HG03060 (cell line): ENCODE data around the gene ST3GAL3.

Experiments used
- ATAC-seq: cut with Tn5 transposase; IDR thresholded peaks from one replicate; pipeline ENCODE4 v1.9.1; 2021; ENCODE audit warnings: low read depth, moderate number of reproducible peaks; ENCODE audit not compliant: unreplicated experiment

ST3GAL3 gene

GRCh38 chr1:43975249-43975961, 268.1 kb downstream of the ST3GAL3 start:
- ATAC-seq = no peak

DNA sequence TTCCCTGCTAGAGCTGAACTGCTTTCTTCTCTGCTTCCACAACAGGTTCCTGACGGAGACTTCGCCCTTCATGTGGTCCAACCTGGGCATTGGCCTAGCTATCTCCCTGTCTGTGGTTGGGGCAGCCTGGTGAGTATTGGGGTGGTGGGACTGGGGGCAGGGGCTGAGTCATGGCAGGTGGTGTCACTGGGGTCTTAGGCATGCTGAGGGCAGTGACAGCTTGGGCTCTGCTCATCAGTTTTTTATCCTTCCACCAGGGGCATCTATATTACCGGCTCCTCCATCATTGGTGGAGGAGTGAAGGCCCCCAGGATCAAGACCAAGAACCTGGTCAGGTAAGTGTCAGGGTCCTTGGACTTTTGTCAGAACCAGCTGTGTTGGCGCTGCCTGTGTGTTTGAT, 268.7 kb downstream of the ST3GAL3 start:
- no peak for ATAC-seq

DNA sequence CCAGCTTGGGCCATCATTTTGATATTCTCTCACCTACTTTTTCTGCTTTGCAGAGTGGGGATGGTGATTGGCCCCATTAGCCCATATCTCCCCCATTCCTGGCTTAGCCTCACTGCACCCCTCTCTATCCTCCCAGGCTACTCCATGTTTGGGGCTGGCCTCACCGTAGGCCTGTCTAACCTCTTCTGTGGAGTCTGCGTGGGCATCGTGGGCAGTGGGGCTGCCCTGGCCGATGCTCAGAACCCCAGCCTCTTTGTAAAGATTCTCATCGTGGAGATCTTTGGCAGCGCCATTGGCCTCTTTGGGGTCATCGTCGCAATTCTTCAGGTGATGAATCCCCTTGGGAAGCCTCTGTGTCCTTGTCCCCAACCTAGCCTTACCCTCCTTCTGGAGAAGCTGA, 269.6 kb downstream of the ST3GAL3 start:
- ATAC-seq = no peak

DNA sequence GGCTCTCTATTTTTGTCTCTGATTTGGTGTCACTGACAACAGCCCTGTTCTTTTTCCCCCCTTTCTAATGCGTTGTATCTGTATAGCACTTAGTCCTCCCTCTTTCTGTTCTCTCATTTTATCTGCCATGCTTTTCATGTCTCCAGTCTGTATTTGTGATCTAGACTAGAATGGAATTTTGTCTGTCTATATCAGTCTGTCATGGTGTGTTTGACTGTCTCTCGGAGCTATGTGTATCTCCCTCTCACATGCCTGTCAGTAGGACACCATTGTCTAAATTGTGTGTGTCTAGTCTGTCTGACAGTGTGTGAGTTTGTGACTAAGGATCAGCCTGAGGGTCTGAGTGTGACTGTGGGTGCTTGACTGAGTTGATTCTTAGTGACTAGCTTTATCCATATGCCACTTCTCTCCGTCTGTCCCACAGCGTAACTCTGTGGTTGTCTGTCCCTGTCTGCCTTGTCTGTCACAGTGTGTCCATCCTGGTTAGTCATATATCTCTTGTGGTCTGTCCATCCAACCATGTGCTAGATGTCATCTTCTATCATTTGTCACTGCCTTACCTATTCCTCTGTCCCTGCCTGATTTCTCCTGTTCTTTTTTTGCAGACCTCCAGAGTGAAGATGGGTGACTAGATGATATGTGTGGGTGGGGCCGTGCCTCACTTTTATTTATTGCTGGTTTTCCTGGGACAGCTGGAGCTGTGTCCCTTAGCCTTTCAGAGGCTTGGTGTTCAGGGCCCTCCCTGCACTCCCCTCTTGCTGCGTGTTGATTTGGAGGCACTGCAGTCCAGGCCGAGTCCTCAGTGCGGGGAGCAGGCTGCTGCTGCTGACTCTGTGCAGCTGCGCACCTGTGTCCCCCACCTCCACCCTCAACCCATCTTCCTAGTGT, 270.3 kb downstream of the ST3GAL3 start:
- ATAC-seq = no peak

DNA sequence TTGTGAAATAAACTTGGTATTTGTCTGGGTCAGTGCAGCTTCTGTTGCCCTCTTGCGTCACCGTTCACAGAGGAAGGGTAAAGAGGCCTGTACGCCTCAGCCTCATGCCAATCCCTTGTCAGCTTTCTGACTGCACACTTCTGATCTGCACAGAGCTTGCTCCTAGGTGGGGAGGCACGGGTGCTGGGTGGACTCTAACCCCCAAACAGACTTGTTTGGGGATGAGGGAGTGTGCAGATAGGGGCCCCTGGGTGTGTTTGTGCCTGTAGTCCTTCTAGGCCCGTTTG, 270.9 kb downstream of the ST3GAL3 start:
- no peak for ATAC-seq

DNA sequence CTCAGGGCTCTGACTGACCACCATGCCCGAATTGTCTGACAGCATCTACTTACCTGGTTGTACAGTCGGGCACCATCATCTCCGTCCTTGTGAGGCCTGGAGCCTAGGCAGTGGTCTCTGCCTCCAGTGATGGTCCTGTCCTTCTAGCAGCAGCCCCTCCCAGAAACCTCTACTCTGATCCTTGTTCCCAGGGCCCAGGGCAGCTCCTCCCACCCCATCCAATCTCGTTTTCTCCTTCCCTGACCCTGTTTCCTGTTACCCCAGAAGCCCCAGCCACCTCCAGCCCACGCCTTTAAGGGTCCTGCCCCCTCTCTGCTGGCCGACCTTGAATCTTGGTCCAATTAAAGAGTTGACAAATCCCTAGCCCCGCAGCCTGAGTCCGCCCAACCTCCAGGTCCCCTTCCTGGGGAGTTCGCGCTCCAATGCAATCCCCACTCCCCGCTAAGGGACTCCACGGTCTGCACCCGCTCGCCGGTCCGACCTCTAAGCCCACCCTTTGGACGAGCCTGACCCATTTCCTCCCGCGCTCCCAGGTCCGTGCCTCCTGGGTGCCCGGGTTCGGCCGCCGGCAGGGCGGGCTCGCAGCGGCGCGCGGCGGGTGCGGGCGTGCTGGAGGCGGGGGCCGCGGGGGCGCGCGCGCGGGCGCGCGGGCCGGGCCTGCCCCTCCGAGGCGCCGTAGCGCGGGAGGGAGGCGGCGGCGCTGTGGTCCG, 271.4 kb downstream of the ST3GAL3 start, which contains the start of gene B4GALT2:
TSS of gene B4GALT2 (plus strand) at position 660 of the 710 bp plus-strand sequence. CDS start 1,951 bp downstream, outside the sequence.
- no peak for ATAC-seq

DNA sequence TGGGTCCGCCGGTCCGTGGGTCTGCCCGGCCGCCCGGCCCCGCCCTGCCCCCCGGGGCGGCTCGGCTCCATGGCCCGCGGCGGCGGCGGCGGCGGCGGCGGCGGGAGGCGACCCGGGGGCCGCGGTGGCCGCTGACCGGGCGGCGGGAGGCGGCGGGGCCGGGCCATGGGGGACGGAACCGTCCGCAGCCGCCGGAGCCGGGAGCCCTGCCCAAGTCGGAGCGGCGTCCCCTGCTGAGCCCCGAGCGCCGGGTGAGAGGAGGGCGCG, 271.9 kb downstream of the ST3GAL3 start:
- no peak for ATAC-seq

DNA sequence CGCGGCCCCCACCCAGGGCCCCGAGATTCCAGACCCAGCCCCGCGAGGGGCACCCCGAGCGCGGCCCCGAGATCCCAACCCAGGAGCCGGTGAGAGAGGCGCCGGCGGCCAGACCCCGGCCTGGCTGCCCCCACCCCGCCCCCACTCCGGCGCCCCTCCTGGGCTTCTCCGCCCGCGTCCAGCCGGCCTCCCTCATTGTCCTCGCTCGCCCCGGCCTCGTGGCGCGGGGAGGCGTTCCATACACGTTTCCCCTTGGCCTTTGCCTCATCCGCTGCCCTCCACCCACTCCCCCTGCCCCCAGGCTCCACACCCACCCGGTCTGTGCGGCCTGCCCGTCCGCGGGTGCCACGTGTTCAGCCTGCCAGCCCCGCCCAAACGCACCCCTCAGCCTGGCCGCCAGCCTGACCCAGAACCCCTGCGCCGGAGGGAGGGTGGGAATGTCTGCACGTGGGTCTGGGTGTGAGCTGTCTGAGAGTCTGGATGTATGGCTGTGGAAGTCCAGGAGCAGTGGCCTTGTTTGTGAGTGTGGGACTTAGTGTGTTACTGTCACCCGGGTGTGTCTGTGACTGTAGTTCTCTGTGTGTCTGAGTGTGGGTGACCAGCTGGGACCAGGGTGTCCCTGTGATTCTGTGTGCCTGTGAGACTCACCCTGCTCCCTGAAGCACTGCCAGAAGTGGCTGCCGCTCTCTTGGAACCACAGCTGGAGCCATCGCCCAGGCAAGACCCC, 272.4 kb downstream of the ST3GAL3 start:
- ATAC-seq = no peak

- no peak for ATAC-seq
These were observed 273.2 kb downstream of the ST3GAL3 start for GRCh38 chr1:43980255-43981134.
